Forelimb muscle (tissue), 1 donor: ENCODE measurements around the gene ZNF621. TPM values are rescaled to one million over a fixed set of nuclear protein-coding genes. Genes with fewer than 3 reads are reported as not detected.
"Not testable (repeated sequence)": the region's sequence is repeated elsewhere in the genome, so short reads cannot be mapped to it uniquely, and the experiment has no call there.

Experiments
- DNase-seq: peaks from one replicate; pipeline ENCODE4 v3.0.0-alpha.2; 2013; ENCODE audit warnings: low read depth
- polyA plus RNA-seq: library from polyadenylated mRNA; unstranded; fragments of 120-200 nt; gene quantifications from one replicate; pipeline ENCODE4 v1.2.1, GENCODE V29; 2013; ENCODE audit not compliant: insufficient read length

Gene ZNF621
- polyA plus RNA-seq, 1 donor: 12.1 TPM

DNA sequence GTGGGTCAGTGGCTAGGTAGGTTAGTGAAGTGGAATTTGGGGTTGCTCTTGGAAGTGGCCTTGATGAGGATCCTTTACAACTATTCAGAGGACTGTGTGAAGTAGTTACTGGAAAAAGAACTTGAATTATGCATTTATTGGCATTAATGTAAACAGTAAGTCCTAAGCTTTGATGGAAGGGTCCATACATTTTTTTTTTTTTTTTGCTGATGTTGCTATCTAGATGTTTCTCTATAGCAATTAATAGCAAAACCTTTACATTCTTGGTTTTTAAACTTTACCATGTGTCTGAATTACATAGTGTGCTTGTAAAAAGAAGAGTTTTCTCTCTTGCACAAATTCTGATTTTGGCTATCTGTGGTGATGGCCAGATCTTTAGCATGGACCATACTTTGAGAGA, 9.5 kb downstream of the ZNF621 start:
- no peak for DNase-seq

DNA sequence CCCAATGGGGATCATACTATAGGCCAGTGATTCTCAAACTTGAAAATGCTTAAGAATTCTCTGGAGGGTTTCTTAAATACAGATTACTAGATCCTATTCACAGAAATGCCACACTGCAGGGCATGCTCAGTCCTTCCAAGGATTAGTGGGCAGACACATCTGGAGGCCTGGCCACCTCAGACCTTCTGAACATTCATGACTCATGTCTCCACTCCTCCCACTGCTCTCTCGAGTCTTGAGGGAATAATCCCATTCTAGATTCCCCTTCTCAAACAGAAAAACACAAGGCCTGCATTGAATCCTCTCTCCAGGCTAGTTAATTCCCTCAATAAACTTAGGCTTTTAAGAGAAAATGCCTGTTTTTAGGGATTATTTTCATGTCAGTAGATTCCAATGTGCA, 22.1 kb downstream of the ZNF621 start:
- DNase-seq: no peak

DNA sequence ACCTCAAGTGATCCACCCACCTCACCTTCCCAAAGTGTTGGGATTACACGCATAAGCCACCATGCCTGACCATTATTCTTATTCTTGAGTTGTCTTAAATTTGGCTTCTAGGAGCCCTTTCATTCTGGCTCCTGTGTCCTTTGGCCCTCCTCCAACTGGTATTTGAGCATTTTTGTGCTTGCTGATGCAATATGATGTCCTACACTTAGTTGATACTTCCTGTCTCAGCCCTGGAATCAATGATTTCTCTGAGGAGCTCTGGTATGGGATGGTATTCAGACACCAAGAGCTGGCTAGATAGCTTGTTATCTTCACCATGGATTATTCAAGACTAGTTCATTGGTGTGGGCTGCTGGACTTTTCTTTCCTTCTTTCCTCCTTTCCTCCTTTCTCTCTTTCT, 25.4 kb downstream of the ZNF621 start:
- no peak for DNase-seq

DNA sequence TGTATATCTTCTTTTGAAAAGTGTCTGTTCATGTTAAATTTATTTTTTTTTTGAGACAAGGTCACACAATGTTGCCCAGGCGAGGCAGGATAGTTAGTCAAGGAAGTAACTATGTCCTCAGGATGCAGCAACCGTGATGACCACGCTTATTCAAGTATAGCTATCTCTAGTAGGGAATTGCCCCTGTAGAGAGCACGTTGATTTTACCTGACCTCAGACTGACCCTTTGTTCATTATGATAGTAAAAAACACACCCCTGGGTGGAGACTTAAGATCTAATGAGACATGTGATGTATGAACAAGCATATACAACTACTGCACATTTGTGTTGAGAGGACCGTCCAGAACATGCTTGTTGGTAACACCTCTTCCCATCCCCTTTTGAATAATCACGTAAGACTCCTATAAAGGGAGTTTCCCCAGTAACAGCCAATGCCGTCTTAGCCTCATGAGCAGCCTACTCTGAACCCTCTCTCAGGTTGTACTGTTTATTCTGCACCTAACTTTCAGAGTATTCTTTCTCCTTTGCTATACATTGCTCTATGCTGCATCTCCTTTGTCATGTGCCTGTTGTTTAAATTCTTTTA, 32.9 kb downstream of the ZNF621 start:
- DNase-seq: no peak

DNA sequence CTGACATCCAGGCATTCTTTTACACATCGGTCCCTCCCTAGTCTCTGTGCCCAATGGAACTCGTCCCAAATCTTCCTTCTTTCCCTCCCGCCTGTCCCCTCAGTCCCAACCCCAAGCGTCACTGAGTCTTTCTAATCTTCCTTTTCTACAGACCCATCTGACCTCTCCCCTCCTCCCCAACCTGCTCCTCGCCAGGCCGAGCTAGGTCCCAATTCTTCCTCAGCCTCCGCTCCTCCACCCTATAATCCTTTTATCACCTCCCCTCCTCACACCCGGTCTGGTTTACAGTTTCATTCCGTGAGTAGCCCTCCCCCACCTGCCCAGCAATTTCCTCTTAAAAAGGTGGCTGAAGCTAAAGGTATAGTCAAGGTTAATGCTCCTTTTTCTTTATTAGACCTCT, 37.7 kb downstream of the ZNF621 start:
- not testable (repeated sequence) for DNase-seq

DNA sequence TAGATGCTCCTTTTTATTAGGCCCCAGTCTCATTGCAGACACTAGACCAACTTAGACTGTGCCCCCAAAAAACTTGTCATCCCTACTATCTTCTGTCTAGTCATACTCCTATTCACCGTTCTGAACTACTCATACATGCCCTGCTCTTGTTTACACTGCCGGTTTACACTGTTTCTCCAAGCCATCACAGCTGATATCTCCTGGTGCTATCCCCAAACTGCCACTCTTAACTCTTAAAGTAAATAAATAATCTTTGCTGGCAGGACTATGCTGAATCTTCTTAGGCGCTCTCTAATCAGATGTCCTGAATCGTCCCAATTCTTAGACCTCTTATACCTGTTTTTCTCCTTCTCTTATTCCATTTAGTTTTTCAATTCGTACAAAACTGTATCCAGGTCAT, 40.9 kb downstream of the ZNF621 start:
- DNase-seq: not testable (repeated sequence)

DNA sequence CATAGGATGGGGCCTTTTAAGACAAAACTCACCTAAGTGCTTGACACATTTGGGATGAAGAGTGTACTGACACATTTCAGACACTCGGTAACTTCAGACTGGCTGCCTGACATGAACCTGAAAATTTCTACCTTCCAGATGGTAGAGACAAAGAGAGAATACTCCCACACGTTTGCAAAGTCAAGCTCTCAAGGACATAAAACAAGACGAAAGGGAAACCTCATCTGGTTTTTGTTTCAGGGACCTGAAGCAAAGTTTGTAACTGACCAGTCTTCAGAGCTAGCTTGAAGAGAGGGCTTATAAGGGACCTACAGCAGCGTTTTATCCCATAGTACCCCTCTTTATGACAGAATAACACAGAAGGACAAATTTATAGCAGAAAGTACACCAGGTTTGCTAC, 41.9 kb downstream of the ZNF621 start:
- DNase-seq: no peak

DNA sequence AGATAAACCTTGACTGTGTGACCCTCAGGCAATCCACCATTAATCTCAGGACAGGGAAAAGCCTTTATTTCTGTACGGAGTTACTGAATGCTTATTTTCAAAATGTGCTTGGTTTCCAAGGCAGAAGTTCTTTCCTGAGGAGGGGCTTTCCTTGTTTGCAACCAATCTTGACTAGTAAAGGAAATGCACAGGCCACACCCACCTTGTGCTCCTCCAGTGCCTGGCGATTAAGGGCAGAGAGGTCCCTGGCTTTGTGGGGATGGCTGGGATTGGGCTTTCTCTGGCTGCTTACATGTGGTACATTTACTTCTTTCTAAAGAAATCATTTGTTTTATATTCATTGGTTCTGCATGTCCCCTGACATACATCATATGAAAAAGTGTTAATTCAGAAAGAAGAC, 47.8 kb downstream of the ZNF621 start:
- DNase-seq: no peak

DNA sequence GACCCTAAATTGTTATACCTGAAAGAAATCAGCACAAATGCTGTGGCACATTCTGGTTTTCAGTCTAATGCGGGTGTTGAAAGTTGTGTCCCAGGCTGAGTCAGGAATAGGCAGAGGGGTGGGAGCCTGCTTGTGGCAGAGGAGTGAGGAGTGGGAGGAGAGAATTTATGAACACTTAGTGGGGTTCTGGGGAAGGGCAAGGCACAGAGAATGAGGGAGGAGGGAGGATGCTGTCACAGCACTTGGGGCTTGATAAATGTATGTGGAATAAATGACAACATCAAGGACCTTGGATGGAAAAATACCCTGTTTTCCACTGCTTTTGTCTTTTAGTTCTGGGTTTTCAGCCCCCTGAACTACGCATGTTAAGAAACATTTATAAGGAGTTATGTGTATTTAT, 49.3 kb downstream of the ZNF621 start:
- DNase-seq: no peak

DNA sequence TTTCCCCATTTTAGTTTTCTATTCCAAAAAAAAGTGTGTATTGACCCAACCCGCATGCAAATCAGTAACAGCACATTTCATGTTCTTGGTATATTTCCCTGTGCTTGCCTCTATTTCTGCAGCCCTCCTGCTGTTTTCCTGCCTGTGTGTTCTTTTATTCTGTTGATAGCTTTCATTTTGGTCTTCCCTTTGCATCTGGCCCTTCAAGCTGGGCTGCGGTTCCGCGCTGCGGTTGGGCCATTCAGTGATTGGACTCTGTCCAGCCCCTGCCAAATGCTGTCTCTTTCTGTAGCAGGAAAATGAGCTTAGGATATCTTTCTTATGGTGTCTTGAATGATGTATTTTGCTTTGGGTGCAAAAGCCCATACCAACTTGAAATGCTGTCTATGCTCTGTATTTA, 49.9 kb downstream of the ZNF621 start:
- no peak for DNase-seq

DNA sequence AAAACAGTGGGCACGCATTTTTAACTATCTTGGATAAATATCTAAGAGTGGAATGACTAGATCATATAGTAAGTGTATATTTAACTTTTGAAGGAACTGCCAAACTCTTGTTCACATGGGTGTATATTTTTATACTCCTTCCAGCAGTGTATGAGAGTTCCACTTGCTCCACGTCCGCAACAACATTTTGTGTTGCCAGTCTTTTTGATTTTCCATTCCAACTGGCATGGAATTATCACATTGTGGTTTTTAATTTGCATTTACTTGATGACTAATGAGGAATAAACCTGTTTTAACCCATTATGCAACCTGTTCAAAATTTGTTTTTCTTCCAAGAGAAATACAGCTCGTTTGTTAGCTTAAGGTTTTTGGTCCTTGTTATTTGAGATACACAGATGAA, 51.6 kb downstream of the ZNF621 start:
- DNase-seq: no peak

DNA sequence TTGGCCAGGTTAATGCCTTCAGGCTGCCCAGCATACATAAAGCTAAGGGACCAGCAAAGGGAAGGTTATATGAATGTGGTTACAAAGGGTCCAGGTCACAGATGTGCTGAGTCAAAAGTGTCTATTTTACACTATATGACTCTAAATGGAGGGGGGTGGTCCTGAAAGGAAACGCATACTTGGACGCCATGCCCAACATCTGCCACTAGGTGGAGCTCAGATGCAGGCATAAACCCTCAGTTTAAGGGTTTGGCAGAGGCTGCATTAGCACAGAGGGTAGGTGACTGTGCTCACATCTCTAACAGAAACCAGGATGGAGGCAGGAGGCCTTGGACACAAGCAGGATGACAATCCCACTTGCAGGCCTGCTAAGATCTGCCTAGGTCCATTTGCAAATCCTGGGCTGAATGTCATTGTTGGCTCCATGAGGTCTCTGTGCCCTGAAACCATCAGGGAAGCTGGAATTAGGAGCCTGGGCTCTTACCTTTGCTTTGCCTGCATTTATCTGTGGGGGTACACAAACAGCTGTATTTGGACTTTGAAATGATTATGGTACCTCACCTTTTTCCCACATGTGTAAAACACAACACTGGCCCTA, 55.8 kb downstream of the ZNF621 start:
- DNase-seq: peak; percentile 40

DNA sequence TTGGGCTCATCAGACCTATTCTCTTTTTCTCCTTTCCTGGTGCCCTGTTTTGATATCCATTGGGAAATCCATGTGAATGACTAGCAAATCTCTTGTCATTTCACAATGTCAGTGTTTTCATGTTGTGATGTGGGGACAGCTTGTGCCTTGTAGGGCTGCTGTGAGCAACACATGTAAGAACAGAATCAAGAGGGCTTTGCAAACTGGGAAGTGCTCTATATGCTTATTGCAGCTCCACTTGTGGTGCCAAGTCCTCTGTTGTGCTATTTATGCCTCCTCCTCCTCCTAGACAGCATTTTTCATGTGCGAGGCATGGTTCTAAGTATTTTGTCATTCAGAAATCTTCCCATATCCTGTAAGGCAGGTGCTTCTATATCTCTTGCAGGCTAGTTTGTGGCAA, 56.4 kb downstream of the ZNF621 start:
- DNase-seq: no peak

DNA sequence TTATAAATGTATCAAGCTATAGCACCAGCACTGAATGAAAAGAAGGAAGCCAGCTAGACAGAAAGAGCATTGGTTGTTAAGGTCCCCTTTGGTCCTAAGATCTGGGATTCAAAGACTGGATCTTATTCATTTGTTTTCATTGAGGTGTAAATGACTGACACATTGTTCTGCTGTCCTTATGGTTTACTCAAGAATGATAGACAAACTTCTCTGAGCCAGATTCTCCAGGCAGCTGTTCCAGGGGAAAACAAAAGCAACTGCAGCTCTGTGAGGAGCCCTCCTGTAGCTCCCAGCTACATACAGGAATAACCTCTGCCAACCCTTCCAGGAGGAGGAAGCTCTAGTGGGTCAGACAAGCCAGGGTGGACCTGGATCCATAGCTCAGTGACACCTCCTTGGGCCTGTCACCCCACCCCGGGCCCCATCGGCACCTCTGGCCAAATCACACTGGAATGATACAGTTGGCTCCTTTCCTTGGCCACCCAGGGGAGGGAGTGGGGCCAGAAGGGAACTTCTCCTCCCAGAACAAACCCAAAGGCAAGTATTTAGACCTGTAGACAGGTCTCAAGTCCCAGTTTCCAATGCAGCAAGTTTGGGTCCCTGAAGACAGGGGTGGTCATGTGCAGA, 57.8 kb downstream of the ZNF621 start:
- DNase-seq: no peak

DNA sequence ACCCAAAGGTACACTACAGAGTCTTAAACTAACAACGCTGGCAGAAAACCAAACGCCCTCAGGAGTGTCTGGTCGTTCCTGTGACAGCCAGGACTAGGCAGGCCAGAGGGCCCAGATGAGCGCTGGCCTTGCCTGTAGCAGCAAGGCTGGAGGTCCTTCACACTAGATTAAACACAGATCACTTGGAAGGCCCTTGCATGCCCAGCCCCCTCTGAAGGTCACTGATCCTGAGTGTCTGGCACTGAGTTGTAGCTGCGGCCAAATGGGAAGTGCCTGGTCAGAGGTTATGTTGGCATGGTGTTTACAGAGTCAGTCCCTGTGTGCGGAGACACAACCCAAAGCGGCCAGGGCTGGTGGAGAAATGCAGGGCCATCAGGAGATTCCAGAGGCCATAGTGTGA, 58.9 kb downstream of the ZNF621 start:
- DNase-seq: no peak

DNA sequence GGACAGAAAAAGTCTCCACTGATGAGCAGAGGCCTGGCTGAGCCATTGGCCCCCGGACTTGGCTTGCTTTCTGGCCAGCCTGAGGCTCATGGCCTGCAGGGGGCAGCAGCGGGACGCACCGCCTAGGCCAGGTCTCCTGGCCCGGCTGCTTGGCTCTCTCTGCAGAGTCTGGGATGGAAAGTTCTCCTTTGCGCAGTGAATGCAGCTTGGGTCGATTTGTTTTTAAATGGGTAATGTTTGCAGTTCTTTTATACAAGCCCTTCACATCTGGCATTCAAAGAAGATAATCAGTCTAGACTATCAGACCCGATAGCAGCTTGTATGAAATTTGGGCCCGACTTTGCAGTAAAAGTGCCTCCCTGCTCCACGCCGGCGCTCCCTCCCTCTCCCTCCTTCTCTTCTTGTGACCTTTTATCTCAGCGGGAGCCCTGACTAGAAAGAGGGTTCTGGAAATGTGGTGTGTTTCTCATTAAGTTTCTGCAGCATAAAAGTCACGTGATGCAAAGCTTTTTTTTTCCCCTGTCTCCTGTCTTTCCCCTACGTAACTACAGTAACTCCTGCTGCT, 59.9 kb downstream of the ZNF621 start:
- peak; percentile 76 for DNase-seq

DNA sequence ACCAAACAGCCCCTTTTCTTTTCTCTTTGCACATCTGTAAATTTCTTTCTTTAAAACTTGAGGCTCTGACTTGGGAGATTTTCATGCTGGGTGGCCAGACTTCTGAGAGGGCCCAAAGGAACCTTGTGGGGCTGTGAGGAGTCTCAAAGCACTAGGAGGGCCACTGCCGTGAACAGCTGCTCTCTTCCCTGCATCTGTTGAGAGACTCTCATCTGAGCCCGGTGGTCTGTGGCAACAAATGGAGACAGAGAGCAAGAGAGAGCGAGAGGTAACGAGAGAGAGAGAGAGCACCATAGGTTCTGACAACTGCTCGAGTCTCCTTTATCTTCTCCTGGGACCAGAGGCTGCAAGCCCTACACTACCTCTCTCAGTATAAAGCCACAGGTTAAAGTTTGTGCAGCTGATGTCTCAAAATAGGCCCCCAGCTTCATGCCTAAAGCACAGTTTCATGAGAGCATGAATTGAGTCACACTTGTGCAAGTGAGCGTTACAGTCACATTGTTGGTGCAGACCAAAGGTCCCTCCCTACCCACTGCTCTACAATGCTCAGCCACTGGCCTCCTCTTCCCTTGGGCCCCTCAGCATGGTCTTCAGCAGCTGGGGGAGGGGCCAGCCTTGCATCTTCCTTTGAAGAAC, 60.7 kb downstream of the ZNF621 start:
- no peak for DNase-seq

DNA sequence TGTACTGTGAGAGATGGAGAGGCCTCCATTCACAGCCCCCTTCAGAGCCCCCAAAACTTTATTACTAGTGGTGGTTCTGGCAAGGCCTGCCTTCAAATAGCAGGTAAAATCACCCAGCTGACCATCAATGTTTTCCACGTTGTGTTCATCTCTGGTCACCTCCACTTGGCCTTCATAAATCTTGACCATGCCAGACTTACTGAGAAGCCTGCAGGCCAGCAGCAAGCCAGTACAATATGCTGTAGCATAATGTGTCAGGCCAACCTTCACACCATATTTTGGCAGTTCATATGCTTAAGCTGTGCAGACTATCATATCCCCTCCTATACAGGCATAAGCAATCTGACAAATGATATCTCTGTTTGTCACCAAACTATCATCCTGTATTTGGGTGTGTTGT, 62.1 kb downstream of the ZNF621 start:
- DNase-seq: no peak

DNA sequence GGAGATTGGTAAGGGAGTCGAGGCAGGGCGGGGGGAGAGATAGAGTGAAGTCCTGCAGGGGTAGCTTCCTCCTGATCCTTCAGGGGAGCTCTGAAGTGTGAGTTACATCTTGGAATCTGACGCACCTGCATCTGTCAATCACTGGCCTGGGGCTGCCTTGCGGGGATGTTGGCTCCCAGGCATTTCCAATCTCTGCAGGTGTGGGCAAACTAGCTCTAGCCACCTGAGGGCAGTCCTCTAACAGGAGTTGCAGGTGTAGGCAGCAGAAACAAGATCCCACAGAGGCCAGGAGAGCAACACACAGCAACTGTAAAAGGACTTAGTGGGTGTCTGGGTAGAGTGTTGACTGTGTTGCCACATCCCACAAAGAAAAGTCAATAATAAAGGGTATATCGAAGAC, 63.6 kb downstream of the ZNF621 start:
- DNase-seq: no peak
